NCI-H1105 (cell line): Measurements from ENCODE around the gene NEURL3.

Source experiments
- DNase-seq: peaks from one replicate; lab custom pipeline; 2025; lab: John Stamatoyannopoulos, UW

NEURL3 gene

GRCh38 chr2:96539215-96539920 is 34.2 kb upstream of the NEURL3 start:
- no peak for DNase-seq

- DNase-seq: no peak
Observed at GRCh38 chr2:96538487-96539214, 33.5 kb upstream of the NEURL3 start.

DNA sequence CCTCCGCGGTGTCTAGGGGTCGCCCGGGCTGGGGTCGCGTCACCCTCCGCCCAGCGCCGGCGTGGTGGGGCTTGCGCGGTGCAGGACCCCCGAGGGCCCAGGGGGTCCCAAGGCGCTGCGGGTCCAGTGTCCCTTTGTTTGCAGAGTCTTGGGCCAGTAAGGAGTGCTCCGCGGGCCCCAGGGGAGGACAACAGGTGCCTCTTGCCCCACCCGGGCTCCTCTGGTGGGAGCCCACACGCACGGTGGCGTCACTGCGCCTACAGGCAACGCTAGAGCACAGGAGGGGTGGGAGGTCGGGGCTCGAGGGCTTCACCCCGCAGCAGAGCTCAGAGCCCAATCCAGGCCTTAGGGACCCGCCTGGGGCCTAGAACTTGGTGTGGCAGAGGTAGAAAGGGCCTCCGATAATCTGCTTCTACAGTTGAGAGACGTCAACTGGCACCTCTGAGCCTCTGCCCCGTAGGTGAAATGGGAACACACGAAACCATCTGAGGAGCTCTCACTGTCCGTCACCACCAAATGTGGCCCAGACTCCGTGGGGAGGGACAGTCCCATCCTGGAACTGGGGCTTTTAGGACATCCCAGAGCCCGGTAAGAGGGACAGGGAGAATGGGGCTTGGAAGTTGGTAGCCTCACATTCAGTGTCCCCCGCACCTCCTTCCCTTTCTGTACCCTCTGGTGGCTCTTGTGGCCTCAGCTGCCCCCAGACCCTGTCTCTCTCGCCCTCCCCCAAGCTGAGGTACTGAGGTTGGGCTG is 32.8 kb upstream of the NEURL3 start:
- DNase-seq: no peak

DNA sequence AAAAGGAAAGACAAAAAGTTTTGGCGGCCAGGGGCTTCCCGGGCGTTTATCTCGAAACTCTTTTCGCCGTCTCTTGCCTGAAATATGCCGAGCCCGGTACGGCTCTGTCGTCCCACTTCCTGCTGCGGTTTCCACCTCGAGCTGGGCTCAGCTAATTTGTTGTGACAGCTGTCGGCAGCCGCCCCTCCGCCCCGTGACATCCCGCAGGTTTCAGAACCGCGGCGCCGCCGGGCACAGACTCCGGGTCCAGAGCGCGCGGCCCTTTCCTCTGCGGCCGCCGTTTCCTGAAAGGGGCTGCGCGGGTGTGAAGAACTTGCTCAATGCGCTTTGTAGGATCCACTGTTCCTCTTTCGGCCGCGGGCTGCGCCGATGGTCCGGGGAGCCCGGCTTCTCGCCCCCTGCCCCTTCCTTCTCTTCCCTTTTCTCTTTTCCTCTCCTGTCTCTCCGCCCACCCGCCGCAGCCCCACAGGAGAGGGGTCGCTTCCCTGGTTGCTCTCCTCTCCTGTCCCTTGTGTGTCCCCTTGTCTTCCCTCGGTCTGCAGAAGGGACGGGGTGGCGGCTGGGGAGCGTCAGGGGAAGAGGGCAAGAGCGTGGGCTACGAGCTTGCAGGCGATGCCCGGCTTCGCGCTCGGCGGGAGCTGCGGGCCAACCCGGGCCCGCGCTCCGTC is 32.0 kb upstream of the NEURL3 start:
- DNase-seq: peak; percentile 5

GRCh38 chr2:96536445-96537065 is 31.4 kb upstream of the NEURL3 start, which contains the start of gene ARID5A:
TSS of gene ARID5A (plus strand) at chr2:96536752. CDS start at chr2:96536827, 75 bp downstream.
- peak; percentile 84 for DNase-seq

- DNase-seq: no peak
Observed at GRCh38 chr2:96535331-96535730, 30.2 kb upstream of the NEURL3 start.

DNA sequence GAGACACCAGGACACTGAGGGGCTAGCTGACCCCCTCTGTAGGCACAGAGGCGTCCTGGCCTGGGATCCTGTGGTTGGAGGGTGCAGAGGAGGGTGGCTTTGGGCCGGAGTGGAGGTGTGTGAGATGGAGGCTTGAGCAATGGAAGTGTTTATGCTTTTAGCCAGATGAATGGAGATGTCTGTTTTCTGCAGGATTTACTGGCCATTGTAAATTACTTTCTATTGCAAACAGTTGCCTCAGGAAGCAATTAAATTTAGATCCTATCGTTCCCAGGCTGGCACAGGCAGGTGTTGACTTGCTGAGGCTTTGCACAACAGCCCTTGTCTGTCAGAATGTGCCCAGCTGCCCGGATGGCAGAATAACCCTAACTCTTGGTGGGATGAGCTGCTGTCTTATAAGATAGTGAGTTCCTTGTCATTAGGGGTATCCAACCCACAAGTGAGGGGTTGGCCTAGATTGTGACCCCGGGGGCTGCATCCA is 29.6 kb upstream of the NEURL3 start:
- peak; percentile 44 for DNase-seq

- DNase-seq: no peak
Observed at GRCh38 chr2:96534141-96534540, 29.0 kb upstream of the NEURL3 start.

GRCh38 chr2:96533292-96534073 is 28.3 kb upstream of the NEURL3 start:
- DNase-seq: no peak

GRCh38 chr2:96532641-96533291 is 27.6 kb upstream of the NEURL3 start:
- no peak for DNase-seq

DNA sequence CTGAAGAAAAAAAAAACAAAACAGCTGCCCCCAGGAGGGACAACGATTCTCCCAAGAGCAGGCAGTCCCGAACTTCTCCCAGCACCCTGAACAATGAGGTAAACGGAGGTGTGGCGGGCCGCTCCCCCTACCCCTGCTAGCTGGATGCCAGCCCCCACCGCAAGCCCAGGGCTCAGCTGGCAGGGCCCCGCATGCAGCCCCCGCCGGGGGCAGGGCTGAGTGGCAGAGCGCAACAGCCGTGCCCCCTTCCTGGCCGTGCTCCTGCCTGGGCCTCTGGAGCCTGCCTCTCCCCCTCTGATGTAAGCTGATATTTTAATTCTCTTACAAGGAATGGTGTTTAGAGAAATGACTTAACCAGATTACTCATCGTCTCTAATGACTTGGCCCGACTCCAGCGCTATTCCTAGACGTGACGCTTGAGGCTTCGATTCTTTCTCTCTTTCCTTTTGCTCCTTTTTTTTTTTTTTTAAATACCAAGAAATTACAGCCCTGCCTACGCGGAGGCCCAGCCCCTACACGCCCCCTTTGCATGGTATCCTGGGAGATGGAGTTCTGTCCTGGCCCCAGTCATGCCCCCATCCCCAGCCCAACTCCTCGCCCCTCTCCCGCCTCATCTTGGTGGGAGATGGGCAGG is 26.8 kb upstream of the NEURL3 start:
- DNase-seq: peak; percentile 89

DNA sequence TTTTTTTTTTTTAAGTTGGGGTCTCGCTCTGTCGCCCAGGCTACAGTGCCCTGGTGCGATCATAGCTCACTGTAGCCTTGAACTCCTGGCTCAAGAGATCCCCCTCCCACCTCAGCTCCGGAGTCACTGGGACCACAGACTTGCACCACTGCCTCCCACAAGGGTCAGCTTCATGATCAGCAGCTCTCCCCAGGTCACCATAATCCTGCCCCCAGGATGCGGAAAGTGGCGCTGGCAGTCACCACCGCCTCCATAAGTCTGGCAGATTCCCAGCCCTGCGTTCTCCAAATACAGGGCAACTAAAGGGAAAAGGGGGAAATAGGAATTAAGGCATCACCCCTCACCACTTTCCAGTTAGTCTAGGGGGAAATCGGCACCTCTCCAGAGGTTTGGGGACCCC is 26.2 kb upstream of the NEURL3 start:
- DNase-seq: no peak

DNA sequence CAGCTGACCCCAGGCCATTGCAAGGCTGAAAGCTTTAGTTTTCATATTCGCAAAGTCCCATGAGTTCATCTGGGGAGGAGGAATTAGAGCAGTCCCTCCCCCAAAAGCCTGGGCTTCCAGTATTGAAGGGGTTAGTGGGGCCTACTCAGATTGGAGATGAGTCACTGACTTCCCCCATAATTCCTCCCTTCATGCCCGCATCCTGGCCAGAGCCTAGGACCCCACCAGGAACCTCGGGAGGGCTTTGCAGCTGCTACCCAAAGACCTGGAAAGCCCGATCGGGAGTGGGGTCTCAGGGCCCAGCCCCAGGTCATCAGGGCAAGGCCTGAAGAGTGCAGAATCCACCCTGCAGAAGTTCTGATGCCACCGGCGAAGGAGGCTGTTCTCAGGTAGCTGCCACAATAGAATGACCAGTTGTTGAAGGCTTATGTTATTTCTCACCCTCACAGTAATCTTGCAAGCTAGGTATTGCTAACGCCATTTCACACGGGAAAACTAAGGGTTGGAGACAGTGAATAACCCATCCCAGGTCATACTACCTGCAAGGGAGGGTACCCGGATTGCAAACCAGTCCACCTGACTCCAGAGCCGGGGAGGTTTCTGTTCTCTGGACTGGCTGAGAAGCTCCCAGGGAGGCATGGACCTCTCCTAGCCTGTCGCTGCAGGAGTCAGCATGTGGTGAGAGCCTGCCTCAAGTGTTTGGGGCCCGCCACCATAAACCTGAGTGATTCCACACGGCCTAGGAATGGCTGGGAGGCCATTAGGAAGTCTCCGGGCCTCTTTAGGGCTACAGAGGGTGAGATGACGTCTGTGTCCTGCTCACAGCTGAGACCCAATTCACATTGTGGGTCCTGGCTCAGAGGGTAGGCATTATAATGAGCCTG is 25.6 kb upstream of the NEURL3 start:
- no peak for DNase-seq

GRCh38 chr2:96530144-96530430 is 24.9 kb upstream of the NEURL3 start:
- DNase-seq: no peak

- no peak for DNase-seq
Observed at GRCh38 chr2:96529376-96530143, 24.4 kb upstream of the NEURL3 start.

- no peak for DNase-seq
Observed at GRCh38 chr2:96528700-96529375, 23.7 kb upstream of the NEURL3 start.

DNA sequence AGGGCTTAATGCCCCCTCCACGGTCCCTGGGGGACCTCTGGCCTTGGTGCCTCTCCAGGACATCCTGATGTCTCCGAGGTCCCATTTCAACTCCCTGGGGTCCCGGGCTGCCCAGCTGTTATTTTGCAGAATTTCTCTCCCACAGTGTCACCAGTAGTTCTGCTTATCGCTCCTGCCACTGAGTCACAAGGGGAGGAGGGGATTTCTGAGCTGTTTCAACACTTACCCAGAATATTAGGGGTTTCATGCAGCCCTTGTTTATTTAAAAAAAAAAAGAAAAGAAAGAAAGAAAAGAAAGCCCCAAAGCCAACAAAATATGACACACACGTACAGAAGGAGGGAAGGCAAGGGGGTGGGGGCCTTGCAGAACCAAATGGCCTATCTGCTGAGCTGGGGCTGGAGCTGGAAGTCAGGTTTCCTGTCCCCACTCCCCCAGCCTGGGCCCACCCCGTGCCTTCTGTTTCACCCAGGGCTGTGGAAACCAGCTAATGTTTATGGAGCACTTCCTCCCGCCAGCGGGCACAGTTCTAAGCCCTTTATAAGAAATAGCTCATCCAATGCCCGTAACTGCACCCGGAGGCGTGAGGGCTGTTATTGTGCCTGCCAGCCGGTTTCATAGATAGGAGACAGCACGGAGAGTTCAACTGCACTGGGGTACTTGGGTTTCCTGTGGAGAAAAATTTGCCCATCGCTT is 23.0 kb upstream of the NEURL3 start:
- no peak for DNase-seq
